ENCODE data around the gene PNPLA3.

The PNPLA3 gene, protein sequence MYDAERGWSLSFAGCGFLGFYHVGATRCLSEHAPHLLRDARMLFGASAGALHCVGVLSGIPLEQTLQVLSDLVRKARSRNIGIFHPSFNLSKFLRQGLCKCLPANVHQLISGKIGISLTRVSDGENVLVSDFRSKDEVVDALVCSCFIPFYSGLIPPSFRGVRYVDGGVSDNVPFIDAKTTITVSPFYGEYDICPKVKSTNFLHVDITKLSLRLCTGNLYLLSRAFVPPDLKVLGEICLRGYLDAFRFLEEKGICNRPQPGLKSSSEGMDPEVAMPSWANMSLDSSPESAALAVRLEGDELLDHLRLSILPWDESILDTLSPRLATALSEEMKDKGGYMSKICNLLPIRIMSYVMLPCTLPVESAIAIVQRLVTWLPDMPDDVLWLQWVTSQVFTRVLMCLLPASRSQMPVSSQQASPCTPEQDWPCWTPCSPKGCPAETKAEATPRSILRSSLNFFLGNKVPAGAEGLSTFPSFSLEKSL

DNA sequence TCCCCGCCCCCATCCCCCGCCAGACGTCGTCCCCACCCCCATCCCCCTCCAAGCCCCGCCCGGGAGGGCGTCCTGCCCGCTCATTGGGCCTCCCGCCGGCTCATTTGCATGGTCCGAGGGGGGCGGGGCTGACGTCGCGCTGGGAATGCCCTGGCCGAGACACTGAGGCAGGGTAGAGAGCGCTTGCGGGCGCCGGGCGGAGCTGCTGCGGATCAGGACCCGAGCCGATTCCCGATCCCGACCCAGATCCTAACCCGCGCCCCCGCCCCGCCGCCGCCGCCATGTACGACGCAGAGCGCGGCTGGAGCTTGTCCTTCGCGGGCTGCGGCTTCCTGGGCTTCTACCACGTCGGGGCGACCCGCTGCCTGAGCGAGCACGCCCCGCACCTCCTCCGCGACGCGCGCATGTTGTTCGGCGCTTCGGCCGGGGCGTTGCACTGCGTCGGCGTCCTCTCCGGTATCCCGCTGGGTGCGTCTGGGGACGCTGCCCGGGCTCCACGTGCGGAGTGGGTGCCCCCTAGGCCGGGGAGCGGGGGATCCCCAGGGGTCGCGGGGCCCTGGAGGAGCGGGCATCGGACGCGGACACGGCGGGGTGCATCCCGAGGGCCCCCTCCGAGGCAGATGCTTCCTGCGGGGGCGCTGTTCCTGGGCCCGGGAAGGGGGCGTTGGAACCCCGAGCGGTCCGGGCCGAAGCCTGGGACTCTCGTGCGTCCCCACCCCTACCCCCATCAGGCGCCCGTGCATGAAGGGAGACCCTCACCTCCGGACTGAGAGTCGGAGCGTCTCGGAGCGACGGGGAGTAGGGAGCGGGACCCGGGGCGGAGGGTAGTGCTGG, at the start of gene PNPLA3:
Gene PNPLA3, plus strand, starts transcription at position 175 of the 834 bp plus-strand sequence. Its CDS starts 107 bp downstream, at position 282.
- DNase-seq: peak; percentile 70 to 86

DNA sequence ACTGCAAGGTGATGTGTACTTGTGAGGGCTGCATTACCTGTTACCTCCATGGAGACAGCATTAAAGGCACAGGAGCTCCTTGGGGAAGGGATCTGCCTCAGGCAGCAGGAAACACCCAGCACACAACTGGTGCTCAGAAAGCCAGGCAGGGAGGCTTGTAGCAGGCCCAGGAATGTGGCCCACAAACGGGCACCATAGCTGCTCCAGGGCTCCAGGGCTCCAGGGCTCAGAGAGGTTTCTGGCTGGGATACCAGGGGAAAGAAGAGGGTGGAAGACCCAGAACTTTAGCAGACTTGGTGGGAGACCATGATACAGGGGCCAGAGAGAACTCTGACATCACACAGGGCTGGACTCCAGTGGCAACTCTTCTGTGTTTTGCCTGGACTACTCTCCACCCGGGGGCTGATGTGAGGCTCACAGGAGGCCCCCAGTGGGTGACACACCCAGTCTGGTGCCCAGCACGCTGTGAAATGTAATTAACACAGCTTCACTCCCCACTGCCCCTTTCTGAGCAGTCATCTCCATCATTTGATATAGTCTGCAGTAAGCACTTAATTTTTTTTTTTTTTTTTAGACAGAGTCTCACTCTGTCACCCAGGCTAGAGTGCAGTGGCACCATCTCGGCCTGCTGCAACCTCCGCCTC, 46.6 kb upstream of the PNPLA3 start:
- no peak for DNase-seq

DNA sequence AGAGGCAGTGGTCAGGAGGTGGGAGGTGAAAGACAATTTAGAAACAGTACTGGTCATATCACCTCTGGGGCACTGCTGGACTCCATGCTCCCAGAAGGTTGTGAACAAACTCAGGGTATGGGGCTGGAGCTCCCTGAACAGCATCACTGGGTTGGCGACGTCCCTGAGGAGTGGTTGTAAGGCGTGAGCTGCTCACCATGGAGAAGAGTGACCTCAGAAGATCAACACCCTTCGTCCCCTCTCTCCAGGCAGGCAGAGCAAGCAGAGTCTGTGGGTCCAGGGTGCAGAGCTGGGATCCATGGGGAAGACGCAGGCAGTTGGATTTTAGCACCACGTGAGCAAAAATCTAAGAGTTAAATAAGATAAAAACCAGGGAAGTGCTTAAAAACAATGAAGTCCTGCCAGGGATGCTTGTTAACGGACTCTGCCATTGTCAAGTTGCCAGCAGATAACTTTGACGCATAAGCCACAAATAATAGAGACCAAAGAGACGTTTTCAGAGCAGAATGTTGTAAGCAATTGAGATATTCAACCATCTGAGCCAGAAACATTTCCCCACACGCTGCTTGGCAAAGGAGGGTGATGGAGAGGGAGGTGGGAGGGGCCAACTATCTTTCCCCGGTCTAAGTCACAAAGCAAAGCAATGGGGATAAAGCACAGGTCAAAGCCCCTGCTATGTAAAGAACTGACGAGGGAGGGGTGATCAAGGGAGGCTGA, 45.4 kb upstream of the PNPLA3 start:
- no peak for DNase-seq

DNA sequence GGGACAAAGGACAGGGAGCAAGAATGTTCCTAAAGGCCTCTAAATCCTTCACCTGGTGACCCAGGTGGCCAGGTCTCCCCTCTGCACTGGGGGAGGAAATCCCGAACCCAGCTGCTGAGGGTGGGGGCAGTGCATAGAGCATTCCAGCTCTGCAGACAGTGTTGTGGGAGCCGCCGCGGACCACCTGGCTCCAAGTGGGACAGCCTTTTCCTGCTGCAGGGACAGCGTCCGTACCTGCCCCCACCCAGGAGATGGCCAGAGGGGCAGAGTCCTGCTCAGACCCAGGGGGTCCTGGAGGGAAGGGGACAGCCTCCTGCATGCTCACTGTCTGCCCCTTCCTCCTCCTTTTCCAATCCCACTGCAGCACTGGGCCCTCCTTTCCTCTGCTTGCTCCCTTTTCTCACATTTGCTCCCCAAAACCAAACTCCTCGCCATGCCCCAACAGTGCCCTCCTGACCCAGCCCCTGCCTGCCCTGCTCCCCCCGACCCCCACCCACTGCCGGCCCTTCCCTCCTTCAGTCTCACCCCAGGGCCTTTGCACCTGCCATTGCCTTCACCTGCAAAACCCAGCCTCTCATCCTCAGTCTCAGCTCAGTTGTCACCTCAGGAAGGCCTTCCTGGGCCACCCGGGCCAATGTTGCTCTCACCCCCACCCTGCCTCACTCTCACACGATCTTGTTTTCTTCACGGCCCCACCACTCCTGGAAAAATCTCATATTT, 44.6 kb upstream of the PNPLA3 start:
- DNase-seq: no peak

DNA sequence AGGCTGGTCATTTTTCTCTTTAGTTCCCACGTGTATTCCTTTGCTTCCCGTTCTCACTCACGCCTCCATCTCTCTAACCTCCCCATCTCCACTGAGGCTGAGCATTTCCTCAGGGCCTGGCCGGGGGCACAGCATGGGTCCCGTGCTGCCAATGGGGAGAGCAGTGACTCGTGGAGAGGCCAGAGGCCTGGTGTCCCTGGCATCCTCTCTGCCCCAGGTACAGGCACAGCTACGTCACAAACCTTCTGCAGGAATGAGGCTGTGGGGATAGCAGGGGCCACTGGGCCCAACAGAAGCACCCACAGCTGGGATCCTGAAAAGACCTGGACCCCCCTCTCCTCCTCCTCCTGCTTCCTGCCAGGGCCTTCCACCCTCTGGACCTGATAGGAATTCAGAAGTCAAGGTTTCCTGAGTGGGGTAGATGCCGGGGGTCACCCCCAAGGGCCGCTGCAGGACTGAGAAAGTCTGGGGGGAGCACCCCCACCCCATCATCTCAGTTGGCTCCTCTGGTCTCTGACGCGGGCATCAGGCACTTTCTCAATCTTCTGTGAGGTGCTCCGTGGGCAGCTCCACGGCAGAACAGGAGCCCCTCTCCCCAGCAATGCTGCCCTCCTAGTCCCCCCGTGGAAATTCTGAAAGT, 43.6 kb upstream of the PNPLA3 start:
- DNase-seq: no peak

DNA sequence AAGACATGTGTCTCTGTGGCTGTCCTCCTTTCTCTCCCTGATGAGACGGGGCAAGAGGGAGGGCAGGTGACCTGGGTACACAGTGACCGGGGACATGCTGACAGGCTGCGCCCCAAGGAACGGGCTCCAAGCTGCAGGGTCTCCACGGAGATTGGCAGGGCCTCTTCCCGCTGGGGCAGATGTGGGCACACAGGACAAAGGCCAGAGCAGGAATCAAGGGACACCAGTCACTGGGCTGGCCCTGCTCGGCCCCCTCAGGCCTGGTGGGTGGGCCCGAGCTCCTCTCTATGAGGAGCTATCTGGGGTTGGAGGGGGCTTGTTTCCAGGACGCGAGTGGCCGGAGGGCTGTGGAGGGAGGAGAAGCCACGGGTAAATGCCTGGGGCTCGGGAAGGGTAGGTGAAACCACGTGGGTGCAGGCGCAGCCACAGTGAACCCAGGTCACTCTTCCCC, 43.0 kb upstream of the PNPLA3 start:
- DNase-seq: no peak

DNA sequence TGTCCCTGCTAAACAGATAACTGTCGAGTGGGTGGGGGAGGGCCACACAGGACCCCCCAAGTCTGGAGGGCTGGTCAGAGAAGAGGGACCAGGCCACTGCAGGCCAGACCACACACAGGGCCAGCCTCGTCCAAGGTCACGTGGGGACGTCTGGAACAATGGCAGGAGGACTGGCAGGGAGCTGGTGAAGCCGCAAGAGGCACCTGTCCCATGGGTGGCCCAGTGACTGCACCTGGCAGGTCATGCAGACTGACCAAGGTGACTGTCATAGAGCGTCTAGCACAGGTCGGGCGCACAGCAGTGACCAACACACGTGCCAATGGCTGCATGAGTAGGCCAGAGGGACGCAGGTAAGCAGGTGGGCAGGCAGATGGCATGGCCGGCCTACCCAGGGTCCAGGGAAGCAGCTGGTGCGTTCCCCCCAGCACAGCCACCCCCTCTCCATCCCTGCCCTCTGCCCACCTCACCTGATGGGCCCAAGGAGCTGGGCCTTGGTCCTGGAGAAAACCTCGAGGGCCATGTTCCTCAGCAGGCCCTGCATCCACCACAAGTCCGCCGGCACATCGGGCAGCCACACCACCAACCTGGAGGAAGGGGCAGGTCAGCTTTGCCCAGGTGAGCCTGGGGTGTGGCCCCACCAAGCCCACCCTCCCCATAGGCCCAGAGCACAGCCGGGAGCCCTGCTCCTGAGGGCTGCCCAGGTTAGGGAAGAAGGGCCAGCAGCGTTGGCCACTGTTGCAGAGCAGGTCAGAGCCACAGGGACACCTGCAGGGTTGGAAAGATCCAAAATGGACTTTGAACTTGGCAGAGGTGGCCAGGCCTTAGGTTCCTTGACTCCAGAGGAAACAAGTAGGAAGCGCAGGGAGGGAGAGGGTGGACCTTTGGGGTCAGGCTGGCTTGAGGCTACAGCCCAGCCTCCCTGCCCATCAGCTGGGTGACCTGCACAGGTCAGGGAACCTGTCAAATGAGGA, 42.2 kb upstream of the PNPLA3 start:
- DNase-seq: no peak

DNA sequence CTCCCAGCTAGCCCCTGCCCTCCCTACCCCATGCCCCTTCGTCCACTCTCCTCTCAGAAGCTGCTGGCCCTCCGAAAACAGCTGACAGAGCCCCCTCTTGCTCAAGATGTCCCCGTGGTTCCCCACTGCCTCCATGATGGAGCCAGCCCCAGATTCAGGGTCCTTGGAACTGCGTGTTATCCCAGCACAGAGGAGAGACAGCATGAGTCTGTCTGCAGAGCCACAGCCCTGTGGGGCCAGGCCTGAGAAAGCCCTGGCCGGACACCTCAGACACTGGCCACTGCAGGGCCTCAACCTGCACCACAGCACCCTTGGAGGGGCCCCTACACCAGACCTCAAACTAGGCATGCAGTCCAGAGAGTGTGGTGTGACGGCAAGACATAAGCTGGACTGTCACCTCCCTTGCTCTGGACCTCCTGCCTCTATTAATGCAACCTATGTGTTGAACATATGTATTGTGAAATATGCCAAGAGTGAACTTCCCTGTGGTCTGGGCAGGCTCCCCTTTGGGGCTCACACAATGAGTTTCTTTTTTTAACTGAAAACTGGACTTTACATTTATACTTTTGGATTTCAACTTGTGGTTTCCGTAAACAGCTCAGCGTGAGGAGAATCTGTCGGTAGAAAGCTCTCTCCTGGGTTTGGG, 41.4 kb upstream of the PNPLA3 start:
- DNase-seq: no peak

DNA sequence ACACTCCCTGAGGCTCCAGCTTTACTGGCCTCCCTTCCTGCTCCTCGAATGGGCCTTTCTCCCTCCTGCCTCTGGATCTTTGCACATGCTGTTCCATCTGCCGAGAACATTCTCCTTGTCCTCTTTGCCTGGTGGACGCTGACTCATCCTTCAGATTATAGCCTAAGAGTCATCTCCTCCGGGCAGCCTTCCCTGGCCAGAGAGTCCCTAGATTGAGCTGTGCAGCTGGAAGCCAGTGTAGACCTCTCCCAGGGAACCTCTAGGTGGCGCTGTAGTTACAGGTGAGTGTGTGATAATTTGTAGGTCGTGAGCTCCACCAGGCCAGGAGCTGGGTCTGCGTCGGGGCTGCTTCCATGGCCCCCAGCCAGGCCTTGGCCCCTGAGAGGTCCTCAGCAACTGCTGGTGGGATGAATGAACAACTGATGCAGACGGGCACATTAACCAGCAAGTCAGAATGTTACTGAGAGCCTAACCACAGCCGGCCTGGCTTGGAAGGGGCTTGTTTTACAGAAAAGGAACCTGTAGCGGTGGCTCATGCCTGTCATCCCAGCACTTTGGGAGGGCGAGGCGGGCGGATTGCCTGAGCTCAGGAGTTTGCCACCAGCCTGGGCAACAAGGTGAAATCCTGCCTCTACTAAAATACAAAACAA, 40.5 kb upstream of the PNPLA3 start:
- no peak for DNase-seq

DNA sequence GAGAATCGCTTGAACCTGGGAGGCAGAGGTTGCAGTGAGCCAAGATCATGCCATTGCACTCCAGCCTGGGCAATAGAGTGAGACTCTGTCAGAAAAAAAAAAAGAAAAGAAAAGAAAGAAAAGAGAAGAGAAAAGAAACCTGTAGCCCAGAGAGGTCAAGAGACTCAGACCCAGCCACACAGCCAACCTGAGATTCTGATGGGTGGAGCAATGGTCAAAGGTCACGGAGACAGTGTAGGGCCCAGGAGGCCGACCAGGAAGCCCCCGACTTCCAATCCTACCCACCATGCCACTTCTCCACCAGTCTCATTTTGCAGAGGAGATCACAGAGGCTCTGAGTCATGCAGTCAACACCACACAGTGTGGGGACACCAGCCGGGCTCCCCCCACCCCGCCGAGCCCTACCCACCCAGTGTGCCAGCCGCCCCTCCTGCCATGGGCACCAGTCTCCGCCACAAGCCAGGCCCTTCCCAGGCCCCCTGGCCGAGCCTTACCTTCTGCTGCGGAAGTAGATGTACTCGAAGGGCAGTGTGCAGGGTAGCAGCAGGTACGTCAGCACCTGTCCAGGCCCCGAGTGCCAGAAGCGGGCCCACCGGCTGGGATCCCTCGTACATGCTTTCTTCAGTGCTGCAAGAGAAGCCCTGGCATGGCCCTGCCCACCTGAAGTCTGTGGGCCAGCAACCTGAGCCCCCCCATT, 39.7 kb upstream of the PNPLA3 start:
- no peak for DNase-seq

DNA sequence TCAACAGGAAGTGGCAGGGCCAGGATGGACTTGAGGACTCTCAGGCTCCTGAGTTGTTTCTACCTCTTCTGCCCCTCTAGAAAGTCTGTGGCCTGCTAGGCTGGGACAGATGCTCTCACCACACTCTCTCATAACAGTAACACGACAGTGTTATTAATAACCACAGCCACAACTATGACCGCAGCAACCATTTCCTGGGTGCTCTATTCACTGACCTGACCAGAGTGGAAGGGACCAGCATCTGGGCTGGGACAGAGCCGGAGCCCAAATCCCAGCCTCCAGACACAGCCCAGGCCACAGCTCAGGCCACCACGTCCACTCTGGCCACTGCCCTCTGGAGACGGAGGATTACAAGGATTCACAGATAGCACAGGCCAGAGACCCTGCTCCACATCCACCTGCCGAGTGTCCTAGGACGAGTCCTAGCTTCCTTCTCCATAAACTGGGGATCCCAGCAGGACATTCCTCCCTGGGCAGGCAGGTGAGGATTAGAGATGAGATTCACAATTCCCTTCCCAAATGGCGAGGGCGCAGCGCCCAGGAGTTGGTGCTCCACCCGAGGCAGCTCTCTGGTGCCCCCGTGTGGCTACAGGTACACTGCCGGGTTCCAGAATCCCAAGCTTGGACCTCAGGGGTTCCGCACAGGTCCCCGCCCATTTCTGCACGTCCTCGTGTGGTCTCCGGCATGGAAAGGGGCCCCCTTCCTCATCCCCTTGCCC, 38.8 kb upstream of the PNPLA3 start:
- no peak for DNase-seq

DNA sequence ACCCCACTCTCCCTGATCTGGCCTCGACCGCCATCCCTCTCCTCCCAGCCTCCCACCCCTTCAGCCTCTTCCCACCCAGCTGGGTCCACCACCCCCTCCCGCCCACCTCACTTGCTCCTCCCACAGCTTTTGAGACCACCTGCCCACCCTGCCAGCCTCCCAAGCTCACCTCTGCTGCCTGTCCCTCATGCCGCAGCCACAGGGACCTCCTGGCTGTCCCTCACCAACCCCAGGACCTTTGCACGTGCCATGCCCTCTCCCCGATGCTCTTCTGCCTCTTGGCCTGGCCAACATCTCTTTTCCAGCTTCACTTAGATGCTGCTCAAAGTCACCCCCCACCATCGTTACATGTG, 38.3 kb upstream of the PNPLA3 start:
- DNase-seq: no peak

DNA sequence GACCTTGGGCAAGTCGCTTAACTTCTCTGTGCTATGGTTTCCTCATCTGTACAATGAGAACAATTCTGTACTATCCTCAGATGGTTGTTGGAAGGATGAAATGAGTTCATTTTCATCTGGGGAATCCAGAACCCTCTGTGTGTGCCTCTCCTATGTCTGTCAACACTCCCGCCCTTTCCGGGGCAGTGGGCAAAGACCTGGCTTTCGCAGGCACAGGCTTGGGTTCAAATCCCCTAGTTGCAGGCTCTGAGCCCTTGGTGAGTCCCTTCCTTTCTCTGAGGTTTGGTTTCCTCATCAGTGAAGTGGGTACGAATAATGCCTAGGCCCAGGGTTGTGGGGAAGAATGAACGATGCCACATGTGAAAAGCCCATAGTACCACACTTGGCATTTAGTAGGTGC, 37.8 kb upstream of the PNPLA3 start:
- DNase-seq: no peak

DNA sequence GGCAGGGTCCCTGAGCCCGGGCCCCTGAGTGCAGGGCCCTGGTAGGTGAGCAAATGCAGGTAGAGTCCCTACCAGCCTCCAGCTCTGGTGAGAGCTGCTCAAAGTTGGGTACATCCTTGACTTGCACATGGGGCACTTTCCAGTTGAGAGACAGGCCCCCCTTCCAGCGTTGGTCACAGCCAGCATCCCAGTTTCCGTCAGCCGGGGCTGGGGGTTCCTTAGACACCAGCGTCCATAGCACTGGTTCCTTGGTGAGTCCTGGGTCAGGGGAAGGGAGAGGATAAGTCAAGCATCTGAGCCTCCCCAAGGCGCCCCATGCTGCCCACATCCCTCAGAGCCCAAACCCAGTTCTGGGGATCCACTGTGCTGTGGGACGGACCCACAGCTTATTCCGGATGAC, 37.4 kb upstream of the PNPLA3 start:
- DNase-seq: no peak

DNA sequence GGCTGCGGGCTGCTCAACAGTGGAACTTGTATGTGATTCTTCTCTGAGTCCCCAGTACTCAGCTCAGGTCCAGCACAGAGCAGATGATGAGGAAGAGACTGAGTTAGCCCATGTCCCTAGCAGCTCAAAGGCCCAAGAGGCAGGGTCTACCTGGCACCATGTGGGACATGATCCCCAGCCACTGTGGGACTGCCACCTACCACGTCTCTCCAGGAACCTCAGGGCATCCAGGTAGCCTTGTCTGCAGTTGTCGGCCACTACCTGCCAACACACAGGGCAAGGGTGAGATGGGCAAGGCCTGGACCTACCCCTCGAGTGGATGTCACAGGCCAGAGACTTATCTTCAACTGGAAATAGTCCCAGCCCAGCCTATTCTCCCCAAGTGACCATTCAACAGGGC, 36.2 kb upstream of the PNPLA3 start:
- no peak for DNase-seq

DNA sequence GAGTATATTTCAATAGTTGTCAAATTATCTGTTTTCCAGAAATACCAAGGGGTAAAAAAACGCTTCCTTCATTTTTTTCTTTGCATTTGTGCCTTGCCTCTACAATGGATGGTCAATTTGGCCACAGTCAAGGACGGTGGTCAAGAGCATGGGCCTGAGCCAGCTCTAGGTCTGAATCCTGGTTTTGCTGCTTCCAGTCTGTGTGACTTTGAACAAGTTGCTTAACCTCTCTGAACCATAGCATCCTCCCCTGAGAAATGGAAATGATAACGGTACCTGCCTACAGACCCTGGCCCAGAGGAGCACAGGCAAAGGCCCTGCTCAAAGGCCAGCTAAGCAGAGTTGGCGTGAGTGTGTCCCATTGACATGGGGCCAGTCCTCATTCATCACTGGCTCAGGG, 34.9 kb upstream of the PNPLA3 start:
- DNase-seq: no peak

DNA sequence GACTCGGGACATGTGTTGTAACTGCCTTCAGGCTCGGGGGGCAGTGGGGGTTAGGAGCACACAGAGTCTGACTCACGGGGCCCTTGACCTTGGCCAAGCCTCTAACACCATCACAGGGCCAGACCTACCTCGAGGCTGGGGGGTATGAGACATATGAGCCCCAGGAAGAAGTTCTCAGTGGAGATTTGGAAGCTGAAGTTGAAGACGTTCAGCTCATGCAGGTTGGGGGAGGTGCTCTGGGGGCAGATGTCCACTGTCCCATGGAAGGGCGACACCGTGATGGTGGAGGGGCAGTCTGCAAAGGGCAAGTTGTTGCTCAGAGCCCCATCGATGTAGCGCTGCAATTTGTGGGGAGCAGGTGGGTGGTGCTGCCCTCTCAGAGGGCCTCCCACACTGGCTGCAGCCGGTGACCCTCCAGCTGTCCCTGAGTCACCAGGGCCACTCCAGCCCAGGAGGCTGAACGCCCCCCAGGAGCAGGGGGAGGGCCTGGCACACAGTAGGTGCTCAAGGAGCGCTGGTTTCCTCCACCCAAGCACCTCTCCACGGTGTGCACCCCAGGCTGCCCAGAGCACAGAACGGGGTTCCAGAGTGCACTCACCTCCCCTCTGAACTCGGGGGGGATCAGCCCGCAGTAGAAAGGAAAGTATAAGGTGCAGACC, 34.3 kb upstream of the PNPLA3 start:
- DNase-seq: no peak
